SHP77 treated with DMSO at 0.1 percent for 48 hours (cell line): ENCODE measurements around the gene CD200.

Experiments
- DNase-seq: peaks from one replicate; lab custom pipeline; 2025; lab: John Stamatoyannopoulos, UW

The CD200 gene, protein sequence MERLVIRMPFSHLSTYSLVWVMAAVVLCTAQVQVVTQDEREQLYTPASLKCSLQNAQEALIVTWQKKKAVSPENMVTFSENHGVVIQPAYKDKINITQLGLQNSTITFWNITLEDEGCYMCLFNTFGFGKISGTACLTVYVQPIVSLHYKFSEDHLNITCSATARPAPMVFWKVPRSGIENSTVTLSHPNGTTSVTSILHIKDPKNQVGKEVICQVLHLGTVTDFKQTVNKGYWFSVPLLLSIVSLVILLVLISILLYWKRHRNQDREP

GRCh38 chr3:112333002-112333380 lies at the start of gene CD200:
Gene CD200 (plus strand): TSS chr3:112333156. CDS start chr3:112333213, 57 bp downstream.
- no peak for DNase-seq

DNA sequence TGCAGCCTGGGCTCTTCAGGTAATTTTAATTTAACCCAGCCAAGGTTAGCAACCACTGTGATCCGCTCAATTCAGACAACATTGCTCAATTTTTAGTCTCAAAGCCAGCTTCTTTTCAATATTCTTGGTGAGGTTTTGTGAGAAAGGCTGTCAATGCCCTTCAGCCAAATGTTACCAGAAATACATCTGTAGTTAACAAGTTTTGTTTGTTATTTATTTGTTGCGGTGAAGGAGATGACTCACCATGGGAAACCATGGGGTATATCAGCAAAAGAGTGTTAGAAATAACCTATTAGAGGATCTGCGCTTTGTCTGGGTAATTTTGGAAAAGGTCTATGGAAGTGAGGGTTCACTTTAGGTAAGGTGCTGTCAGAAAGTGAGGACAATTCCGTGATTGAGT lies 43.9 kb upstream of the CD200 start:
- DNase-seq, result no peak

- DNase-seq, result peak; percentile 49
These were observed 39.3 kb upstream of the CD200 start, which contains the start of gene SLC9C1 for GRCh38 chr3:112293368-112294321. Gene SLC9C1 (minus strand): TSS chr3:112294216. CDS start chr3:112286791, 7,425 bp downstream.

DNA sequence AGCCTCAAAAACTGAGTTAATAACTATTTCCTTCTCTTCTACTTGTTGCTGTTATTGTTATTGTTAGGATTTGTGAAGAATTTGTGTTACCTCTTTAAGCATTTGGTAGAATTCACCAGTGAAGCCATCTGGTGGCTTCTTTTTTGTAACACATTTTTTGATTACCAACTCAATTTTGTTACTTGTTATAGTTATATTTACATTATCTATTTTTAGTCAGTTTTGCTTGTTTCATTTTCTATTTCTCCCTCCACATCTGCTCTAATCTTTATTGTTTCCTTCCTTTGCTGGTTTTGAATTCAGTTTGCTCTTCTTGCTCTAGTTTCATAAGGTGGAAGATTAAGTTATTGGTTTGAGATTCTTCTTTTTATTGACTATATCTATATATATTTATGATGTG lies 35.2 kb upstream of the CD200 start:
- no peak for DNase-seq

- DNase-seq, result no peak
These were observed 34.2 kb upstream of the CD200 start for GRCh38 chr3:112298781-112299180.

GRCh38 chr3:112302150-112302830 lies 30.7 kb upstream of the CD200 start:
- no peak for DNase-seq

DNA sequence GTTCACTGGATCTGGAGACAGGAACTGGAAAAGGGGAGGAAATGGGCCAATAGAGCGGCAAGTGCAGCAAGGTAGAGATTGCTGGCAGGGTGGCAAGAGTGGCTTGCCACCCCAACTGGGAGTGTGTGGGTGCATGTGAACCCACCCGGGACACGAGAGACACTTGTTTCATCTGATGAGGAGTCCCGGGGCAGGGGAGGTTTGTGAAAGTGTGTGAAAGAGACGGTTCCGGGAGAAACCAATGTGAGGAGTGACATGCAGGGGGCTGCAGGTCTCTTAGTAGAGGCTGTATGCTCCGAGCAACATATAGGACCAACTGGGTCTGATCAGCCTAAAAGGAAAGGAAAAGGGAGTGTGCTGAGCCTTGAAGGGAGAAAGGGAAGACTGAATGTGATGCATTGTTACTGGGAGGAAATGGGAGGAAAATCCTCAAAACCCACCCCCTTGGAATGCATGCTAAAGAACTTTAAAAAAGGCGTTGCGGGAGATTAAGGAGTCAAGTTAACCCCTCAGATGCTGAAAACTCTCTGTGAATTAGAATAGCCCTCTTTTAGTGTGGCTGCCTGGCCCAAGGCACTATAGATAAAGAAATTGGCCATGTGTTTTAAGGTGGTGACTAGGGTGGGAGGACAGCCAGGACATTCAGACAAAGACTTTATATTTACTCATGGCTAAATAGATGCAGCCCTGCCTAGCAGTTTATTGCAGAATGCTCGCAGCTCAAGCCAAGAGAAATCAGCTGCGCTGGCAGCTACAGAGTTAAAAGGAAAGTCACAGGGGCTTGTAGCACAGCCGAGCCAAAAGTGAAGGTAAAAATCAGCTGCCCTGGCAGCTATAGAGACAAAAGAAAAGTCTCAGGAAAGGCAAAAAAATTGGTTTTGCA lies 29.8 kb upstream of the CD200 start:
- no peak for DNase-seq

GRCh38 chr3:112303764-112304325 lies 29.1 kb upstream of the CD200 start:
- DNase-seq, result no peak

- DNase-seq, result no peak
These were observed 28.3 kb upstream of the CD200 start for GRCh38 chr3:112304611-112305010.

DNA sequence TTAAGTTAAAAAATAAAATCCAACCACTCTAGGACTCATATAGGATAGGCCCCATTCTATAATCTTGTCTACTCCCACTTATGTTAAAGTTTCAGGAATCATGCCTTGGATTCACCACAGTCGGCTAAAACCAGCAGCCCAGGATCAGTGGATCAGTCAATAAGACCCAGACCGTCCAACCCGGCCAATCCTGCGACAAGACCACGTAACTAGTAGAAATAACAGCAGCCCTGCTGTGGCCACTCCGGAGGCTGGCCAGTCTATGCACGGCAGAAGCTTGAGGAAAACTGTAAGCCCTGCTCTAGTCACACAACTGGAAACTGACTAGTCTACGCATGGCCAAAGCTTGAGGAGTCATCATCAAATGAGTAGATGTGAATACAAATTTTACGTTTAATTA lies 26.1 kb upstream of the CD200 start:
- DNase-seq, result no peak

DNA sequence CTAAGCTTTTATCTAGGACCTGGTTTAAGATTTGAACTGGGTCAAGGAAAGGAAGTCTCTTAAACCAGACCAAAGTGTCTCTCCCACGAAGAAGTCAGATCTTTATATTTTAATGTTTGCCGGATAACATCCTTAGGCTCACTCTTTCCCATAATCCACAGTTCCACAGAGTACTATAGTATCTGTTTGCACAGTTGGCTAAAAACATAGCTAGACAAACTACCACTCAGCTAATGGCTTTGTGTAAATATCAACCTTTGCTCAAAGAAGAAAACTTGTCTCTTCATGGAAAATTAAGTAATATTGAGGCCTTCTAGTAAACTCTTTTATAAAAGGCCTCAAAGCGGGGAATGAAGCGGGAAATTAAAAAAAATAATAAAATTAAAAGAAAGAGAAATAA lies 25.4 kb upstream of the CD200 start:
- DNase-seq, result no peak

GRCh38 chr3:112308151-112308911 lies 24.6 kb upstream of the CD200 start:
- peak; percentile 18 for DNase-seq

DNA sequence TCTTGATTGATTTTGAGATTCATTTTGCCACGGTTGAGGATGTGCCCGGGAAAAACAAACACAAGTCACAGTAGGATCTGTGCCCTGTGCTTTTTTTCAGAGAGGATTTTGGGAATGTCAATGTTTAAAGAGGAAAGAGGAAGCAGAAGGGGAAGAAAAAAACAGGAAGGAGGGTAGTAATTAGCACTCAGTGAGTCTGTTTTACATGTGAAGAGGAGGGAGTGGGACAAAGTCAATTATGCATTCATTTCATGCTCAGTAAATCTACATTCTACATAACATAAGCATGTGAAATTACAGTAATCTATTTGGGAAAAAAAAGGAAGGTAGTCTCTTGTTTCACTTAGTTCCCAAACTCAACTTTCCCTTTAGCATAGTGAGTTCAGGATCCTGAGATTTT lies 18.3 kb upstream of the CD200 start:
- no peak for DNase-seq

DNA sequence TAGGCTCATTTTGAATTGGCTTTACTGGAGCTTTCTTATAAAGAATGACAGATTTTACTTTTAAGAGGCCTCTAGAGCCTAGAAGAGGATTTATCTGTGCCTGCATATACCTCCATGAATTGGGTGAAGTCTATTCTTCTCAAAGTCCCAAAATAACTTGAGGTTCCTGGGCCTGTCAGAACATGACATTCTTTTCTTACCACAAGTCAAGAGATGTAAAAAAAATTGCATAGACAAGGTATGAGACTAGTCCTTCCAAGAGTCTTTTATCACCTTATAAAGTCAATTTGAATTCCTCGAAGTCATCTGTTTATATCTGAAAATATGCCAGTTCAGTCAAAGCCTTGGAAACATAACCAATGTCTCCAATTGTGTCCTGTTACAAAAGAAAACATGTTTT lies 17.2 kb upstream of the CD200 start:
- DNase-seq, result no peak

DNA sequence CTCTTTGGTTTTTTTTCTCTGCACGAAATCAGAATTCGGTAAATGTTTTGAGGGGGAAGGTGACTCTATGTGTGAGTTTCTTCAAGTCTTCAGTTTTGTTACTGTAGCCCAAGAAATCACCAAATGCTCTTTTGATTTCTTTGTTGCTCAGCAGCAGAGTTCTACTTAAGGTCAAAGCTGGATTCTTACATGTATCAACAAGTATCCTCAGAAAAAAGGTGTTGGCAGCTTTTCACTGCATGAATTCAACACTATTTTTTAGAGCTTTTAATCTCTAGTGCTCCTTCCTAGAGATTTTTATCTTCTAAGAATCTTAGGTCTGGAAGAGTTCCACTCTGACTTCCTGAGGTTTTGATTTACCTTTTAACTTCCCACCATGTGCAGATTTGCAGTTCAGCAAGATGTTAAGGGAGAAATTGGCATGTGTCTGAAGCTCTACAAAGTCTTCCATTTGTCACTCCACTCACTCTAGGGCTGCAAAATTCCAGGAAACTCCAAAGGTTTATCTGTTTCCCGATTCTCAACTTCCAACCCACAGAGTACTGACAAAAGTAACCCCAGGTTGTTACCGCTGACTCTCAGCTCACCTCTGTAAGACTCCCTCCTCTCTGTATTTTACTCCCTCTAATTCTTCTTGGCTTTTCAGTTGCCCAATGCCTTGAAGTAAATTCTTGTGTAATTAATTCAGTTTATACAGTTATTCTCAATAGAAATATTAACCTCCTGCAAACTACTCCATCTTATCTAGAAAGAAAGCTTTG lies 13.3 kb upstream of the CD200 start:
- no peak for DNase-seq

DNA sequence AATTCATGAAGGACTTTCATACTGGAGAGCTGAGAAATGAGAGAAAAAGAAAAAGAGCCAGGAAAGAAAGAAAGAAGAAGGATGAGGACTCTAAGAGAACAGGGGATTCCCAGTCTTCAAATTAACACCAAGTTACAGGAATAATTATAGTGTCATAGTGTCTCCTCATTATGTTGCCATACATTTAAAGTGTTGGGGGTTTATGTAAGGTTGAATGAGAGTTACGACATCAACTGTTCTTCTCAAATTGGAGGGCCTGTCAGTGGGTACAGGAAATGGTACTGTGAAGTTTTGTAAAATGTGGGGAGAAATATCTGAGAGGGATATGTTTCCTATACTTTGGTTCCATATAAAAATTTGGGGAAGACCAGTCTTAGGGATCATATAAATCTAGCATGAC lies 12.3 kb upstream of the CD200 start:
- no peak for DNase-seq

DNA sequence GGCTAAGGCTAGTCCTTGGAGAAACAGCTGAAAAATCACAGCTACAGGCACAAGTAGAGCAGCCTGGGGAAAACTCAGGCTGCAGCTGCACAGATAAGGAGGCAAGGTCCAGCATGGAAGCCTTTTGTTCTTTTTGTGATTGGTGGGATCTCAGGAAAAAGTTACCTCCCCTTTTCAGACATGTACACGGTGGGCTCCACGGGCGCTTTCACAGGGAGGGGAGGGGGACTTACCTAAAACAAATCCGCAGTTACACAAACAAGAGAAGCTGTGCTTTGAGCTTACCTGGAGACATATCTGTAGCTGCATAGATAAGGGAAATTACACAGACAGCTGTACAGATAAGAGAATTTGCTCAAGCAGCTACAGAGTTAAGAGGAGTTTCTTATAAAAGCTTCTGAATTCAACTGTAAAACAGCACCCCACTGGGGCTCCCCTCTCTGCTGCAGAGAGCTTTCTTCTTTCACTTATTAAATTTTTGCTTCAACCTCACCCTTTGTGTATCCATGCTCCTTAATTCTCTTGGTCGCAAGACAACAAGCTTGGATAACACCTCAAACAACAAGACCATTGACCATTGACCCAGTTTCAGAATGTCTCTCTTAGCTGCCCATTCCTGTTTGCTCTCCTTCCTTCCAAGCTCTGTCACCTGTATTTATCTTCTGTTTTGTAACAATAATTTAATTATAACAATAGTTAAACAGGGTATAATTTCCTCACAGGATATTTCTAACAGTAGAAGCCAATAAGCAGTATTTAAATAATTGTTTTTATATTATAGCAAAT lies 10.9 kb upstream of the CD200 start:
- no peak for DNase-seq

- DNase-seq, result peak; percentile 16
These were observed 5.5 kb upstream of the CD200 start for GRCh38 chr3:112327371-112327951.

DNA sequence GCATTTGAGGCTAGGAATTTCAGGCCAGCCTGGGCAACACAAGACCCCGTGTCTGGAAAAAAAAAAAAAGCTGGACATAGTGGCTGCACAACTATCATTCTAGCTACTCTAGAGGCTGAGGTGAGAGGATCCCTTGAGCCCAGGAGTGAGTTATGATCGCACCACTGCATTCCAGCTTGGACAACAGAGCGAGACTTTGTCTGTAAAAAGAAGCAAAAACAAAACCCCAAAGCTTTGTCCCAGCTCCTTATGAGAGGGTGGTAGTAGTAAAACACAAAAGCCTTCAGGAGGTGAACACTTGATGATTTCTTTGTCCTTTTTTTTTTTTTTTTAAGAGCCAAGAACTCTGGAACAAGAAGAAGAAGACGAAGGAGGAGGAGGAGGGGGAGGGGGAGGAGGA lies 1.1 kb upstream of the CD200 start:
- DNase-seq, result no peak
